Activated CD4-positive, alpha-beta T cell treated with anti-CD3 and anti-CD28 coated beads, Interleukin-2, amount 50 U/mL, for 1 hour (primary cell): ENCODE data around the gene REM1.
"Not testable (repeated sequence)": the region's sequence is repeated elsewhere in the genome, so short reads cannot be mapped to it uniquely, and the experiment has no call there.

Experiments used
- DNase-seq: peaks from one replicate; pipeline ENCODE4 v3.0.0-alpha.2; 2020

REM1 gene

GRCh38 chr20:31474758-31475427 is at the start of gene REM1, which contains the start of gene DEFB124:
REM1 (plus strand) TSS chr20:31475288; CDS start chr20:31476446, 1,158 bp downstream.
DEFB124 (minus strand) TSS chr20:31475127; CDS start chr20:31473013, 2,114 bp downstream.
- no peak for DNase-seq

GRCh38 chr20:31425797-31426196 is 49.3 kb upstream of the REM1 start:
- no peak for DNase-seq

GRCh38 chr20:31426891-31427551 is 48.1 kb upstream of the REM1 start:
- not testable (repeated sequence) for DNase-seq

- DNase-seq: not testable (repeated sequence)
Observed at GRCh38 chr20:31427576-31427975, 47.5 kb upstream of the REM1 start.

GRCh38 chr20:31430568-31431115 is 44.4 kb upstream of the REM1 start:
- no peak for DNase-seq

GRCh38 chr20:31440012-31440659 is 35.0 kb upstream of the REM1 start, which contains the start of gene DEFB123:
DEFB123 (plus strand) TSS chr20:31440632; CDS start chr20:31440699, 67 bp downstream.
- no peak for DNase-seq

- no peak for DNase-seq
Observed at GRCh38 chr20:31446084-31446819, 28.8 kb upstream of the REM1 start.

GRCh38 chr20:31449511-31450414 is 25.3 kb upstream of the REM1 start:
- DNase-seq: no peak

- no peak for DNase-seq
Observed at GRCh38 chr20:31452575-31452974, 22.5 kb upstream of the REM1 start.

- DNase-seq: no peak
Observed at GRCh38 chr20:31454361-31454760, 20.7 kb upstream of the REM1 start.

GRCh38 chr20:31470946-31471345 is 4.1 kb upstream of the REM1 start:
- DNase-seq: not testable (repeated sequence)

GRCh38 chr20:31472395-31473330 is 2.4 kb upstream of the REM1 start:
- DNase-seq: no peak

- DNase-seq: no peak
Observed at GRCh38 chr20:31473331-31474096, 1.6 kb upstream of the REM1 start.

GRCh38 chr20:31474097-31474436 is 1.0 kb upstream of the REM1 start:
- no peak for DNase-seq

GRCh38 chr20:31475472-31476293 is 595 bp downstream of the REM1 start:
- DNase-seq: no peak

- DNase-seq: no peak
Observed at GRCh38 chr20:31476294-31476585, 1.2 kb downstream of the REM1 start.

- no peak for DNase-seq
Observed at GRCh38 chr20:31476643-31477215, 1.6 kb downstream of the REM1 start.

- no peak for DNase-seq
Observed at GRCh38 chr20:31484001-31484400, 8.9 kb downstream of the REM1 start.
